ENCODE measurements around the gene SNRNP25. TPM values are rescaled to one million over a fixed set of nuclear protein-coding genes. Genes with fewer than 3 reads are reported as not detected.

The SNRNP25 gene
- total and polyA plus RNA-seq, 8 donors = 19.1 to 51.5 (median 39.5) TPM

- peaks cover 0 to 92% of the 10 kb centered on the region in 2 donors for H3K36me3 ChIP-seq
- ATAC-seq = no peak
These were observed 5.9 kb downstream of the SNRNP25 start for GRCh38 chr16:59440-60059.

GRCh38 chr16:60166-60565, 6.5 kb downstream of the SNRNP25 start:
- peaks cover 0 to 94% of the 10 kb centered on the region in 2 donors for H3K36me3 ChIP-seq
- no peak overlapping the region for H3K27ac ChIP-seq
- H3K9me3 ChIP-seq = no peaks in the 10 kb centered on the region
- no peak overlapping the region for H3K4me3 ChIP-seq
- intact Hi-C loops (cut with DNase I) = no loop called here
- DNase-seq (peak in 1 of 4 donors; percentile 53), ATAC-seq (no peak)
- TF ChIP-seq CTCF (IDR thresholded peaks at IDR 0.05) = no peak
- no peaks in the 10 kb centered on the region for H3K27me3 ChIP-seq
- H3K4me1 ChIP-seq = peaks cover 0 to under 1% of the 10 kb centered on the region in 2 donors

More at GRCh38 chr16:59440-60059, 5.9 kb downstream of the SNRNP25 start:
- DNase-seq = peak in 1 of 4 donors; percentile 50
- intact Hi-C loops (cut with DNase I) = no loop called here
- Histone ChIP-seq H3K4me3 (no peak overlapping the region), H3K27ac (no peak overlapping the region), H3K4me1 (peaks cover 0 to 3% of the 10 kb centered on the region in 2 donors), H3K27me3 (no peaks in the 10 kb centered on the region), H3K9me3 (no peaks in the 10 kb centered on the region)
- no peak for TF ChIP-seq CTCF (IDR thresholded peaks at IDR 0.05)

- H3K4me1 ChIP-seq = peaks cover 4 to 11% of the 10 kb centered on the region in 2 donors
- DNase-seq (peak in 1 of 4 donors; percentile 69), ATAC-seq (no peak)
- no peak overlapping the region for H3K27ac ChIP-seq
- H3K9me3 ChIP-seq = no peaks in the 10 kb centered on the region
- H3K27me3 ChIP-seq = no peaks in the 10 kb centered on the region
- H3K36me3 ChIP-seq = peaks cover 0 to 86% of the 10 kb centered on the region in 2 donors
- no peak for TF ChIP-seq CTCF (IDR thresholded peaks at IDR 0.05)
- intact Hi-C loops (cut with DNase I) = no loop called here
- no peak overlapping the region for H3K4me3 ChIP-seq
These were observed 7.6 kb downstream of the SNRNP25 start for GRCh38 chr16:60929-61878.

DNA sequence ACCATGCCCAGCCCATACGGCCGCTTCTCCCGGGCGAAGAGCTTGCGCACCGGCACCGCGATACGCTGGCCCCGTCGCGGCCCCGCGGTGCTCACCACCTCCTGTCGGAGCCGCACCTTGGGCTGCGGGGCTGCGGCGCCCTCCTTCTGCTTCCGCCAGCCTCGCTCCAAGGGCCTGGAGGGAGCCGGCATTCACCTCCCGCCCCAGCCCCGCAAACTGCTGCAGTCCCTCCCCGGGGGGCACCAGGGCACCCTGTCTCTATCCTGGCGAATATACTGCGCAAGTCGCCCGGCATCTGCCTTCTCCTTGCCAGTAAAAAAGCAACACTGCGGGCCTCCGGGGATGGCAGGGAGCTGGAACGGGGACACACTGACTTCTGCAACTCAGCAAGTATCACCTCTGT, 8.3 kb downstream of the SNRNP25 start:
- no peaks in the 10 kb centered on the region for H3K27me3 ChIP-seq
- TF ChIP-seq CTCF (IDR thresholded peaks at IDR 0.05) = no peak
- no peaks in the 10 kb centered on the region for H3K9me3 ChIP-seq
- intact Hi-C loops (cut with DNase I) = no loop called here
- peaks cover 5 to 16% of the 10 kb centered on the region in 2 donors for H3K4me1 ChIP-seq
- peaks cover 0 to 79% of the 10 kb centered on the region in 2 donors for H3K36me3 ChIP-seq
- peak in 1 of 4 donors; percentile 68 for DNase-seq
- no peak for ATAC-seq
- no peak overlapping the region for H3K4me3 ChIP-seq
- H3K27ac ChIP-seq = no peak overlapping the region

All from left lung (tissue), 10 donors.